ENCODE results near the gene FANCM.
"Not testable (repeated sequence)": the region's sequence is repeated elsewhere in the genome, so short reads cannot be mapped to it uniquely, and the experiment has no call there.

Gene FANCM

DNA sequence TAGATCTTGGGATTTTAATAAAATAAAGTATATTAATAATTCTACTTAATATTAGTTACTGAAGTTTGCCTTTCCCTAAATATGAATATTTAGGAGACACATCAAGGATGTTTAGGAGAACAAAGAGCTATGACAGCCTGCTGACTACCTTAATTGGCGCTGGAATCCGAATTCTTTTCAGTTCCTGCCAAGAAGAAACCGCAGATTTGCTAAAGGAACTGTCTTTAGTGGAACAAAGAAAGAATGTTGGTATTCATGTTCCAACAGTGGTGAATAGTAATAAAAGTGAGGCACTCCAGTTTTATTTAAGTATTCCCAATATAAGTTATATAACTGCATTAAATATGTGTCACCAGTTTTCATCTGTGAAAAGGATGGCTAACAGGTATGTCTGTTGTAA is 62.8 kb downstream of the FANCM start:
- Histone ChIP-seq H3K4me3 (ENCODE audit: extremely low read depth, insufficient read depth, low read length, poor library complexity, severe bottlenecking) (no peak overlapping the region), H3K36me3 (ENCODE audit: control insufficient read depth, insufficient read depth, low read length) (peaks cover 32% of the 10 kb centered on the region), H3K4me1 (ENCODE audit: control insufficient read depth, insufficient read depth, low read length, poor library complexity, severe bottlenecking) (peaks cover 5% of the 10 kb centered on the region), H3K9me3 (ENCODE audit: control insufficient read depth, low read length) (no peaks in the 10 kb centered on the region), H3K27ac (ENCODE audit: low read depth, low read length, severe bottlenecking) (peak overlapping the region; percentile 38)
- 90 to 100% methylated on average over 2 to 3 of the region's 3 CpGs for WGBS, 2 experiments (ENCODE audit: insufficient coverage in 2 of 2)

DNA sequence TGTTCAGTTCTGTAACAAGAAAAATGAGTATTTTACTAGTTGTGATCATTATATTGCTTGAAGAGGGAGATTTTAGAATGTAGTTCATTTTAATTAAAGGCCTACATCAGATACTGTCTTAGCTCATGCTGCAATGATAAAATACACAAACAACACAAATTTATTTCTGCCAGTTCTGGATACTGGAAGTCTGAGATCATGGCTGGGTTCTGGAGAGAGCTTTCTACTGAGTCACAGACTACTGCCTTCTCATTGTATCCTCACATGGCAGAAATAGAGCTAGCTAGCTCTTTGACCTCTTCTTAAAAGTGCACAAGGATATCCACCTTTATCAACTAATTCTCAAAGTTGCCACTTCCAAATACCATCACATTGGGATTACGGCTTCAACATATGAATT is 63.5 kb downstream of the FANCM start:
- Histone ChIP-seq H3K4me1 (ENCODE audit: control insufficient read depth, insufficient read depth, low read length, poor library complexity, severe bottlenecking) (peaks cover 5% of the 10 kb centered on the region), H3K9me3 (ENCODE audit: control insufficient read depth, low read length) (no peaks in the 10 kb centered on the region), H3K36me3 (ENCODE audit: control insufficient read depth, insufficient read depth, low read length) (peaks cover 33% of the 10 kb centered on the region), H3K4me3 (ENCODE audit: extremely low read depth, insufficient read depth, low read length, poor library complexity, severe bottlenecking) (no peak overlapping the region), H3K27ac (ENCODE audit: low read depth, low read length, severe bottlenecking) (peak overlapping the region; percentile 38)
- no CpG with 5 or more reads among the region's 1 CpG for WGBS, 2 experiments (ENCODE audit: insufficient coverage in 2 of 2)

DNA sequence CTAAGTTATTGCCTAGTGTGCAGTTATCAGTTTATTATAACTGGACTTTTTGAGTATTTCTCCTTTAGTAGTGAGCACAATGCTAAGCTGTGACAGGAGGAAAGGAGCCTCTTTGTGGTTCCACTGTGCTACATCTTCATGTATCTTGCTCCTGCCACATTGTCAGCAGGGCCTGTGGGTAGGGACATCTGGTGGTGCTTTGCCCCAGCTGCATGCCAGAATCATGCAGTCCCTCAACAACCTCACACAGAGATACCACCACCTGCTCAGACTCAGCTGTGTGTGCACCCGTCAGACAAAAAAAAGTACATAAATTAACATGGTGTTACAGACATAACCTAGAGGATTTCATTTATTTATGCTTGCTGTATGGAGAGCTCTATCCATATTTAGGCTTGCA is 66.2 kb downstream of the FANCM start:
- Histone ChIP-seq H3K27ac (ENCODE audit: low read depth, low read length, severe bottlenecking) (no peak overlapping the region), H3K9me3 (ENCODE audit: control insufficient read depth, low read length) (no peaks in the 10 kb centered on the region), H3K36me3 (ENCODE audit: control insufficient read depth, insufficient read depth, low read length) (peaks cover 35% of the 10 kb centered on the region), H3K4me1 (ENCODE audit: control insufficient read depth, insufficient read depth, low read length, poor library complexity, severe bottlenecking) (peaks cover 5% of the 10 kb centered on the region), H3K4me3 (ENCODE audit: extremely low read depth, insufficient read depth, low read length, poor library complexity, severe bottlenecking) (no peak overlapping the region)
- WGBS, 2 experiments (ENCODE audit: insufficient coverage in 2 of 2): no CpG with 5 or more reads among the region's 1 CpG

DNA sequence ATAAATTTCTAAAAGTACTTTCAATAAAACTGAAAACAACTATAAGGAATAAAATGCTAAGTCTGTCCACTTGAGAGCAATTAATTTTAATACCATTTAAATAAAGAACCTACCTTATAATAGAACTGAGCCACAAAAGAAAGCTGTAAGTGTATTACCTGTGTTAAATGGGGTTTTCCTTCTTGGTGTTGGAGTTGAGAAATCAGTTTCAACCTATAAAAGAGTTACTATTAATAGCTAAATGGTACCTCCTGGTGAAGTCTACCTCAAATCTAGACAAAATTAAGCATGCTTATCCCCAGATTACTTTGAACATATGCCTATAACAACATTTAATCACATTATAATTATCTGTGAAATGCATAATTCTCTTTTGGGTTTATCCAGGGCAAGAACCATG is 68.5 kb downstream of the FANCM start:
- Histone ChIP-seq H3K27ac (ENCODE audit: low read depth, low read length, severe bottlenecking) (no peak overlapping the region), H3K4me3 (ENCODE audit: extremely low read depth, insufficient read depth, low read length, poor library complexity, severe bottlenecking) (no peak overlapping the region), H3K9me3 (ENCODE audit: control insufficient read depth, low read length) (no peaks in the 10 kb centered on the region), H3K36me3 (ENCODE audit: control insufficient read depth, insufficient read depth, low read length) (peaks cover 52% of the 10 kb centered on the region), H3K4me1 (ENCODE audit: control insufficient read depth, insufficient read depth, low read length, poor library complexity, severe bottlenecking) (no peaks in the 10 kb centered on the region)

DNA sequence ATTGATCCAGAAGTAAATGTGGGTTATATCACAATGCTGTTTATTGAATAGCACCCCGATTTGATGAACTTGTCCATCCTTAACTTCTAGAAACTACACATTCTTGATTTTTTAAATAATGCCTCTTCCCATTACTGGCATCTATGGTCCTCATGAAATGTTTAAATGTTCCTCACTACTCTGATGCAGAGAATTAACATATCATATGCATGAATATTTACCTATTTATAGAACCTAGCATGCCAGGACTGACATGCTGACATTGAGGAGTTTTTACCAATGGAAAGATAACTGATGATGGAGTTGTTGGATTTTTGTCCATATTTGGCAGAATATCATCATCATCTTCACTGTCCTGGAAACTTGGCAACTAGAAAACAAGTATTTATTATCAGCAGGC is 74.4 kb downstream of the FANCM start:
- WGBS, 2 experiments (ENCODE audit: insufficient coverage in 2 of 2): 83% methylated on average over 1 of the region's 1 CpG; no CpG with 5 or more reads in 1 of the 2 experiments
- H3K27ac ChIP-seq (ENCODE audit: low read depth, low read length, severe bottlenecking): no peak overlapping the region
- peaks cover 72% of the 10 kb centered on the region for H3K36me3 ChIP-seq (ENCODE audit: control insufficient read depth, insufficient read depth, low read length)
- H3K4me3 ChIP-seq (ENCODE audit: extremely low read depth, insufficient read depth, low read length, poor library complexity, severe bottlenecking): no peak overlapping the region
- no peaks in the 10 kb centered on the region for H3K4me1 ChIP-seq (ENCODE audit: control insufficient read depth, insufficient read depth, low read length, poor library complexity, severe bottlenecking)
- H3K9me3 ChIP-seq (ENCODE audit: control insufficient read depth, low read length): no peaks in the 10 kb centered on the region

DNA sequence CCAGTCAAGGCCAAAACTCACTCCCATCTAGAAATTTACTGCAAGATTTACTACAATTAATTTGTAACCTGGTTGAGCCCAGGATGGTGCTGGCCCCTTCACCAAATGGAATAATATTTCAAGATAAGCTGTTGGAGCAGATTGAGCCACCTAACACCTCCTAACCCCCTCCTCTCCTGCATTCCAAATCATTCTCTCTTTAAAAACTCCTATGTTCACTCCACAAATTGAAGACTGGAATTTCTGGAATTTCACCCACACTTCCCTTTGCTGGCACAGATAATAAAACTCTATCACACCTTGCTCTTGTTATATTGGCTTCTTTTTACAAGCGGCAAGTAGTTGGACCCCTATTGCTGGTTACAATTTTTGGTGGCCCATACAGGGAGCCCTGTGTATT is 75.6 kb downstream of the FANCM start:
- peak overlapping the region; percentile 16 for H3K27ac ChIP-seq (ENCODE audit: low read depth, low read length, severe bottlenecking)
- no peaks in the 10 kb centered on the region for H3K9me3 ChIP-seq (ENCODE audit: control insufficient read depth, low read length)
- peaks cover 79% of the 10 kb centered on the region for H3K36me3 ChIP-seq (ENCODE audit: control insufficient read depth, insufficient read depth, low read length)
- no peaks in the 10 kb centered on the region for H3K4me1 ChIP-seq (ENCODE audit: control insufficient read depth, insufficient read depth, low read length, poor library complexity, severe bottlenecking)
- WGBS, 2 experiments (ENCODE audit: insufficient coverage in 2 of 2): 13 to 40% methylated on average over 1 of the region's 1 CpG
- H3K4me3 ChIP-seq (ENCODE audit: extremely low read depth, insufficient read depth, low read length, poor library complexity, severe bottlenecking): no peak overlapping the region

DNA sequence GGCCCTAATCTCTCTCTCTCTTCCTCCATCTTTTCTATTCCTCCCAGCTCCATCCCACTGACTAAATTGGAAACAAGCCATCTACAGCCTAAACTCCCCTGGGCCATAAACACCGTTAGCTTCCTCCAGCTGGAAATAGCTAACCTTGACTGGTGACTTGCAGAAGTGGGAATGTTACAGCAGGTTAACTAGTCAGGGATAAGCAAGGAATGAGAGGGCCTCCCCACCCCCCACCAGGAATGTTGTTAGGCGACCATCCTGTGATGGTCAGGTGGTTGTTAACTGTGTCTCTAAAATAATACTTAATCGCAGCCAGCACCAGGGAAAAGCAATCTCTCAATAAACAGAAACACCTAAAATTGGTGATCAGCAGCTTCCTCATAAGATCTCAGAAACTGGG is 76.5 kb downstream of the FANCM start:
- 100% methylated on average over 1 of the region's 3 CpGs for WGBS, 2 experiments (ENCODE audit: insufficient coverage in 2 of 2)
- peaks cover 76% of the 10 kb centered on the region for H3K36me3 ChIP-seq (ENCODE audit: control insufficient read depth, insufficient read depth, low read length)

DNA sequence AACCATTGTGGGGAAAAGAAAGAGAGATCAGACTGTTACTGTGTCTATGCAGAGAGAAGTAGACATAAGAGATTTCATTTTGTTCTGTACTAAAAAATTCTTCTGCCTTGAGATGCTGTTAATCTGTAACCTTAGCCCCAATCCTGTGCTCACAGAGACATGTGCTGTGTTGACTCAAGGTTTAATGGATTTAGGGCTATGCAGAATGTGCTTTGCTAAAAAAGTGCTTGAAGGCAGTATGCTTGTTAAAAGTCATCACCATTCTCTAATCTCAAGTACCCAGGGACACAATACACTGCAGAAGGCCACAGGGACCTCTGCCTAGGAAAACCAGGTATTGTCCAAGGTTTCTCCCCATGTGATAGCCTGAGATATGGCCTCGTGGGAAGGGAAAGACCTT is 78.0 kb downstream of the FANCM start:
- H3K36me3 ChIP-seq (ENCODE audit: control insufficient read depth, insufficient read depth, low read length): peaks cover 75% of the 10 kb centered on the region
- H3K4me3 ChIP-seq (ENCODE audit: extremely low read depth, insufficient read depth, low read length, poor library complexity, severe bottlenecking); H3K27ac ChIP-seq (ENCODE audit: low read depth, low read length, severe bottlenecking); H3K4me1 ChIP-seq (ENCODE audit: control insufficient read depth, insufficient read depth, low read length, poor library complexity, severe bottlenecking); H3K9me3 ChIP-seq (ENCODE audit: control insufficient read depth, low read length): not testable (repeated sequence)
- WGBS, 2 experiments (ENCODE audit: insufficient coverage in 2 of 2): no CpG with 5 or more reads among the region's 1 CpG

More for the DNA sequence above, 76.5 kb downstream of the FANCM start:
- Histone ChIP-seq H3K9me3 (ENCODE audit: control insufficient read depth, low read length) (no peaks in the 10 kb centered on the region), H3K27ac (ENCODE audit: low read depth, low read length, severe bottlenecking) (no peak overlapping the region), H3K4me3 (ENCODE audit: extremely low read depth, insufficient read depth, low read length, poor library complexity, severe bottlenecking) (no peak overlapping the region), H3K4me1 (ENCODE audit: control insufficient read depth, insufficient read depth, low read length, poor library complexity, severe bottlenecking) (no peaks in the 10 kb centered on the region)

DNA sequence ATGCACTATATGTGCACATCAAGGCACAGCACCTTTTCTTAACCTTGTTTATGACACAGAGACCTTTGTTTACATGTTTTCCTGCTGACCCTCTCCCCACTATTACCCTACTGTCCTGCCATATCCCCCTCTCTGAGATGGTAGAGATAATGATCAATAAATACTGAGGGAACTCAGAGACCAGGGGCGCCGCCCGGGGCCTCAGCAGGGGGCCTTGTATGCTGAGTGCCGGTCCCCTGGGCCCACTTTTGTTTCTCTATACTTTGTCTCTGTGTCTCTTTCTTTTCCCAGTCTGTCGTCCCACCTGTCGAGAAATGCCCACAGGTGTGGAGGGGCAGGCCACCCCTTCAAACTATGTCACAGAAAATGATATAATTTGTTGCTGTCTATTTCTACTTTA is 78.6 kb downstream of the FANCM start:
- not testable (repeated sequence) for H3K4me3 ChIP-seq (ENCODE audit: extremely low read depth, insufficient read depth, low read length, poor library complexity, severe bottlenecking); H3K9me3 ChIP-seq (ENCODE audit: control insufficient read depth, low read length); H3K27ac ChIP-seq (ENCODE audit: low read depth, low read length, severe bottlenecking); H3K4me1 ChIP-seq (ENCODE audit: control insufficient read depth, insufficient read depth, low read length, poor library complexity, severe bottlenecking)
- WGBS, 2 experiments (ENCODE audit: insufficient coverage in 2 of 2): 93% methylated on average over 4 of the region's 6 CpGs; no CpG with 5 or more reads in 1 of the 2 experiments
- H3K36me3 ChIP-seq (ENCODE audit: control insufficient read depth, insufficient read depth, low read length): peaks cover 70% of the 10 kb centered on the region

DNA sequence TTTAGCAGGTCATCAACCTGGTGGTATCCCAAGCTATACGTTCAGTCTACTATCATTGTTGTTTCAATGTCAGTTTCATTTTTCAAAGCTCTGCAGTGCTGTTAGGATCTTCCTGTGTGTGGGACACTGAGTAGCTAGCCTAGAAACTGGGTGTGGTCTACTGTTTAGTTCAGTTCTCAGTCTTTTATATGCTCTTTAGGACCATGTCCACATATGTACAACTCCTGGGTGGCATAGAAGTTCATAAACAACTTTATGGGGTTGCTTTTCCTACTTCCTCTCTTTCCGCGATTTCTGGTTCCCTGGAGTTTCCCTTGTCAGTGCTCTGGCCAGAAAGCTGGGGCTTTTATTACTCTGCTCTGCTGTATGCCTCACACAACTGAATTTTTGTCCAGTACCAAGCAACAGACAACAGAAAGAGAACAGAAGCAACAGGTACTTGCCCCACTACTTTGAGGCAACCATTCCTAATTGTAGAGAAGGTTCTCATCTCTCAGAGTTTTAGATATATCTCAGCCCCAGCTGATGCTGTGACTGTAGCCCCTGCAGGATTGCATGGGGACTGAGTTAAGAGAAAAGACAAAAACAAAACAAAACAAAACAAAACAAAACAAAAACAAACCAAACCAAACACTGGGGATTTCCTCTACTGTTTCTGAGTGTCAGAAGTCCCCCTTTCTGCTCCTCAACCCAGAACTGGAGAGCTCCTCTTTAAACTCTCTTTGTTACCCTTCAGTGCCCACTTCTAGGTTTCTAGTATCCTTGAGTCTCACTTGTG is 86.9 kb downstream of the FANCM start:
- Histone ChIP-seq H3K9me3 (ENCODE audit: control insufficient read depth, low read length) (no peaks in the 10 kb centered on the region), H3K4me3 (ENCODE audit: extremely low read depth, insufficient read depth, low read length, poor library complexity, severe bottlenecking) (no peak overlapping the region), H3K4me1 (ENCODE audit: control insufficient read depth, insufficient read depth, low read length, poor library complexity, severe bottlenecking) (no peaks in the 10 kb centered on the region), H3K36me3 (ENCODE audit: control insufficient read depth, insufficient read depth, low read length) (peaks cover 60% of the 10 kb centered on the region), H3K27ac (ENCODE audit: low read depth, low read length, severe bottlenecking) (no peak overlapping the region)
- WGBS, 2 experiments (ENCODE audit: insufficient coverage in 2 of 2): 80 to 100% methylated on average over 1 to 2 of the region's 3 CpGs

DNA sequence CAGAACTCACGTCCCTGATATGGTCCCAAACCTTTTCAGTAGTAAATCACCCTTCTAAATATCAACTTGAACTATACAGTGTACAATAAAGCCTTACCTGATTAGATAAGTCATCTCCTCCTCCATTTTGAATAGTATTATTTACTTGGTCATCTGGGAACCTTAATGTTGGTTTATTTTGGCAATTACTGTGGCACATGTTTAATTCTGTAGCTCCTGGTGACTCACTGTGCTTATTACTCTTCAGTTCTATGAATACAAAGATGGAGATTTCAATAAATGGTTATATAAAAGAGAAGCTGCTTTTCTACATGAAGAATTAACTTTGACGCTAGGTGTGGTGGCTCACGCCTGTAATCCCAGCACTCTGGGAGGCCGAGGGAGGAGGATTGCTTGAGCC is 91.8 kb downstream of the FANCM start:
- WGBS, 2 experiments (ENCODE audit: insufficient coverage in 2 of 2): 91 to 100% methylated on average over 3 of the region's 4 CpGs
- no peaks in the 10 kb centered on the region for H3K4me1 ChIP-seq (ENCODE audit: control insufficient read depth, insufficient read depth, low read length, poor library complexity, severe bottlenecking)
- no peak overlapping the region for H3K27ac ChIP-seq (ENCODE audit: low read depth, low read length, severe bottlenecking)
- no peak overlapping the region for H3K4me3 ChIP-seq (ENCODE audit: extremely low read depth, insufficient read depth, low read length, poor library complexity, severe bottlenecking)
- no peaks in the 10 kb centered on the region for H3K9me3 ChIP-seq (ENCODE audit: control insufficient read depth, low read length)
- peaks cover 70% of the 10 kb centered on the region for H3K36me3 ChIP-seq (ENCODE audit: control insufficient read depth, insufficient read depth, low read length)

Measured in mesodermal cell (in vitro differentiated cells).